Suppressor macrophage treated with lipopolysaccharide for 4 hours (primary cell): Measurements from ENCODE around the gene TUBB8.
"Not testable (repeated sequence)": the region's sequence is repeated elsewhere in the genome, so short reads cannot be mapped to it uniquely, and the experiment has no call there.

Source experiments
- DNase-seq: peaks from one replicate; pipeline ENCODE4 v3.0.0-alpha.2; 2020

The TUBB8 gene

DNA sequence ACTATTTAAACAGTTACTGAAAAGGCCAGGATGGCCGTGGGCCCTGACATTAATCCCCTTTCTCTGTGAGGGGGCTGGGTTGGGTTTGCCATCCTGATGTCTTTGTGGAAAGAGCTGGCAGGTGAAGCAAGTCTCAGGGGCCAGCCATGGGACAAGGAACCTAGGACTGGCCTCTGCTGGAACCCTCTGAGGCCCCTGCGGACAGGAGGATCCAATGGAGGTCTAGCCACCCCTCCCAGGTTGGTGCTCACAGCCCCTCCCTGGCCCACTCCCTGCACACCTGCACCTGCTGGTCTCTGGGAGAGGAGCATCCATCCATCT lies 35.8 kb downstream of the TUBB8 start:
- DNase-seq, result not testable (repeated sequence)

DNA sequence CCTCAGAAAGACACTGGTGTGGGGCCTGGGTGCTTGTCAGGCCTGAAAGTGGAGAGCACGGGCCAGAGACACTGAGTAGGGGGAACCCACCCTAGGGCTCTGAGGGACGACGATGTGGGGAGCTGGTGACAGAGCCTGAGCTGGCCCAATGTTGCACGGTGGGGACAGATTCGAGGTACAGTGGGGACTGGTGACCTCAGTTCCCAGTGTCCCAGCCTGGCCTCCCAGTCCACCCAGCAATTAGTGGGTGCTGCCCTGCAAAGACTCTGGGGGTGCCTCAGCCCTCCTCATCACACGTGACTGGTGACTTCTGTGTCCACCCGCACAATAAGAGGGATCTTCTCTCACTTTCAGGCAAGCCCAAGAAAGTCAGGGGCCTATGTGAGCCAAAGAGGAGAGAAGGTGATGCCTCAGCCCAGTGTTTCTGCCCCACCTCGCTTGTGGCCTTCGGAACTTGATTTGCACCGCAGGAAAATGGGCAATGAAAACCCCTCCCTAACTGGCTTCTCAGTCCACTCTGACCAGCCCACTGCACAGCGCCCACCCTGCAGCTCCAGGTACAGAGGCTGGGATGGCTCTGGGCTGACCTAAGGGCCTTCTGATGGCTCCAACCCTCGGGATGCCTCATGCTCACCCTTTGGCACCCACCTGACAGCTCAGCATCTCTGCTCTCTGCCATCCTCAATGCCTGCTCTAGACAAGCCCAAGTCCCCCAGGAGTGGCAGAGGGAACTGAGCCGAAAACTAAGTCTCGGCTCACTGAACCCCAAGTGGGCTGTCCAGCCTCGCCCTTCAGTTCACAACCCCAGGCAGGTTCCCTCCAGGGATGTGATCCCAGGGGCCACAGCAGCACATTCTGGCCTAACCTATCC lies 36.4 kb downstream of the TUBB8 start:
- not testable (repeated sequence) for DNase-seq

DNA sequence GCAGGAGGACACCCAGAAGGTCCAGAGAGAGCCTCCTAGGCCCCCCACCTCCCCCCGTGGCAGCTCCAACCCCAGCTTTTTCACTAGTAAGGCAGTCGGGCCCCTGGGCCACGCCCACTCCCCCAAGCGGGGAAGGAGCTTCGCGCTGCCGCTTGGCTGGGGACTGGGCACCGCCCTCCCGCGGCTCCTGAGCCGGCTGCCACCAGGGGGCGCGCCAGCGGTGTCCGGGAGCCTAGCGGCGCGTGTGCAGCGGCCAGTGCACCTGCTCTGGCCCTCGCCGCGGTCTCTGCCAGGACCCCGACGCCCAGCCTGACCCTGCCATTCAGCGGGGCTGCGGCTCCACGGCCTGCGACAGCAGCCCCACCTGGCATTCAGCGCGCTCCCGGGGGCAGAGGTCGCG lies 37.8 kb downstream of the TUBB8 start:
- not testable (repeated sequence) for DNase-seq

DNA sequence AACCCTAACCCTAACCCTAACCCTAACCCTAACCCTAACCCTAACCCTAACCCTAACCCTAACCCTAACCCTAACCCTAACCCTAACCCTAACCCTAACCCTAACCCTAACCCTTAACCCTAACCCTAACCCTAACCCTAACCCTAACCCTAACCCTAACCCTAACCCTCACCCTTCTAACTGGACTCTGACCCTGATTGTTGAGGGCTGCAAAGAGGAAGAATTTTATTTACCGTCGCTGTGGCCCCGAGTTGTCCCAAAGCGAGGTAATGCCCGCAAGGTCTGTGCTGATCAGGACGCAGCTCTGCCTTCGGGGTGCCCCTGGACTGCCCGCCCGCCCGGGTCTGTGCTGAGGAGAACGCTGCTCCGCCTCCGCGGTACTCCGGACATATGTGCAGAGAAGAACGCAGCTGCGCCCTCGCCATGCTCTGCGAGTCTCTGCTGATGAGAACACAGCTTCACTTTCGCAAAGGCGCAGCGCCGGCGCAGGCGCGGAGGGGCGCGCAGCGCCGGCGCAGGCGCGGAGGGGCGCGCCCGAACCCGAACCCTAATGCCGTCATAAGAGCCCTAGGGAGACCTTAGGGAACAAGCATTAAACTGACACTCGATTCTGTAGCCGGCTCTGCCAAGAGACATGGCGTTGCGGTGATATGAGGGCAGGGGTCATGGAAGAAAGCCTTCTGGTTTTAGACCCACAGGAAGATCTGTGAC lies 38.7 kb downstream of the TUBB8 start:
- not testable (repeated sequence) for DNase-seq
